OCI-LY1 (cell line): ENCODE data around the gene KLF3.

ENCODE experiments used
- EZH2 ChIP-seq: fragments of 200-600 bp; sonication (generic), shearing (Covaris generic); IDR thresholded peaks from 2 replicates; pipeline ENCODE4 v1.8.0; 2017; ENCODE audit warnings: borderline replicate concordance, mixed run types, mild to moderate bottlenecking, antibody characterized with exemption, low read length, moderate library complexity, mixed read lengths
- TF ChIP-seq, protein P1 (sequence below): fragments of 200-600 bp; sonication (generic), shearing (Covaris generic); IDR thresholded peaks from 2 replicates; pipeline ENCODE4 v1.5.1; 2017; ENCODE audit warnings: mild to moderate bottlenecking, antibody characterized with exemption, low read length, moderate library complexity, mixed read lengths

DNA sequence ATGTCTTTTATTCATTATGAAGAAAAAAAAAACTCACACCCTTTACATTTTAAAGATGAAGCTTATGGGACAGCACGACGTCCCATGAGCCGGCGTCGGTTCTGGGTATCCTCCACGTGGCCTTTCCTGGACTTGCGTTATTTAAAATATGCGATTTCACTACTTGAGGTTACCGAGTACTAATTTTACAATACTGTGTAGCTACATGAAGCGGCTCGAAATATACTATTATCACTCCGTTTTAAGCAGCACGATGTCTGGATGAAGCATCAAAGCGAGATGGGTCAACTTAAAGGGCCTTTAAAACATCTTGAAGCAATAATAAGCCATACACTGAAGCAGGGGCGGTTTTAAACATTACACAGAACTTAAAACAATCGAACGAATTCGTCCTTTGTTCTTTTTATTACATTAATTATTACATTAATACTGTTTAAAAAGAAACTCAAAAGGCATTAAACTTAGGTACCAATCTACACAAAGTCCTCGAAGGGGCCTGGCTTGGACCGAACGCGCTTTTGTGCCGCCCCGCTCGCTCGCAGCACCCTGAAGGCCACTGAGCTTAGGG lies 1.4 kb upstream of the KLF3 start:
- TF ChIP-seq, protein P1, sequence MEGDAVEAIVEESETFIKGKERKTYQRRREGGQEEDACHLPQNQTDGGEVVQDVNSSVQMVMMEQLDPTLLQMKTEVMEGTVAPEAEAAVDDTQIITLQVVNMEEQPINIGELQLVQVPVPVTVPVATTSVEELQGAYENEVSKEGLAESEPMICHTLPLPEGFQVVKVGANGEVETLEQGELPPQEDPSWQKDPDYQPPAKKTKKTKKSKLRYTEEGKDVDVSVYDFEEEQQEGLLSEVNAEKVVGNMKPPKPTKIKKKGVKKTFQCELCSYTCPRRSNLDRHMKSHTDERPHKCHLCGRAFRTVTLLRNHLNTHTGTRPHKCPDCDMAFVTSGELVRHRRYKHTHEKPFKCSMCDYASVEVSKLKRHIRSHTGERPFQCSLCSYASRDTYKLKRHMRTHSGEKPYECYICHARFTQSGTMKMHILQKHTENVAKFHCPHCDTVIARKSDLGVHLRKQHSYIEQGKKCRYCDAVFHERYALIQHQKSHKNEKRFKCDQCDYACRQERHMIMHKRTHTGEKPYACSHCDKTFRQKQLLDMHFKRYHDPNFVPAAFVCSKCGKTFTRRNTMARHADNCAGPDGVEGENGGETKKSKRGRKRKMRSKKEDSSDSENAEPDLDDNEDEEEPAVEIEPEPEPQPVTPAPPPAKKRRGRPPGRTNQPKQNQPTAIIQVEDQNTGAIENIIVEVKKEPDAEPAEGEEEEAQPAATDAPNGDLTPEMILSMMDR = no peak
- TF ChIP-seq EZH2 = no peak
